ENCODE data around the gene FKBP2.

FKBP2 gene

DNA sequence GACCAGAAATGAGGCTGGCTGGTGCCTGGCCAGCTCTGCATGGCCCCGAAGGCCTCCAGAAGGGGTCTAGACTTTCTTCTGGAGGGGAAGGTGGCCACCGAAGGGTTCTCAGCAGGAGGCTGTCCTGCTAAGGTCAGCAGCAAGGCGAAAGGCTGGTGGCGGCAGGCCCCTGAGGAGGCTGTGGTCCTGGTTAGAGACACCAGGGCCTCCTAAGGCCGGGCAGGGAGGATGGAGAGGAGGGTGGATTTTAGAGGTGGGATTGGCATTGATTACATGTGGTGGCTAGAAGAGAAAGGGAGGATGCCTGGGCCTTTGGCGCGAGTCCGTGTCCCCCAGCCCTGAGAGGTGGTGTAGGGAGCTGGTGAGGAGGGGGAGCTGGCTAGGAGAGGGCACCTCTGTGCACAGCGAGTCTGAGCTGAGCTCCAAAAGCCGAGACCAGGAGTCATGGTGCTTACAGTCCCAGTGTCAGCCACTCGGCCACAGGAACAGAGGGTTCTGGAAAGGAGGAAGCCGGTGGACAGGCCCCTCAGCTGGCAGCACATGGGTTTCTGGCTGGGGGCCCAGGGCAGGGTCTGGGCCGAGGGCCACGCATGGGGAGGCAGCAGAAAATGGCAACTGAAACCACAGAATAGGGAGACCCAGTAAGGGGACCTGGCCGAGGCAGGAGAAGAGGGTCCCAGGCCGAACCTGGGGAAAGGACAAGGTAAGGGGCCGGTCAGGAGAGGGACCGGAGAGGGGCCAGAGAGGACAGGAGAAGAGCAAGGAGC is 31.9 kb upstream of the FKBP2 start:
- no peak for DNase-seq (ENCODE audit: low read depth)
- H3K4me3 ChIP-seq (replicated peaks; ENCODE audit: low read depth, low read length), result no peak overlapping the region
- TF ChIP-seq, protein P1, sequence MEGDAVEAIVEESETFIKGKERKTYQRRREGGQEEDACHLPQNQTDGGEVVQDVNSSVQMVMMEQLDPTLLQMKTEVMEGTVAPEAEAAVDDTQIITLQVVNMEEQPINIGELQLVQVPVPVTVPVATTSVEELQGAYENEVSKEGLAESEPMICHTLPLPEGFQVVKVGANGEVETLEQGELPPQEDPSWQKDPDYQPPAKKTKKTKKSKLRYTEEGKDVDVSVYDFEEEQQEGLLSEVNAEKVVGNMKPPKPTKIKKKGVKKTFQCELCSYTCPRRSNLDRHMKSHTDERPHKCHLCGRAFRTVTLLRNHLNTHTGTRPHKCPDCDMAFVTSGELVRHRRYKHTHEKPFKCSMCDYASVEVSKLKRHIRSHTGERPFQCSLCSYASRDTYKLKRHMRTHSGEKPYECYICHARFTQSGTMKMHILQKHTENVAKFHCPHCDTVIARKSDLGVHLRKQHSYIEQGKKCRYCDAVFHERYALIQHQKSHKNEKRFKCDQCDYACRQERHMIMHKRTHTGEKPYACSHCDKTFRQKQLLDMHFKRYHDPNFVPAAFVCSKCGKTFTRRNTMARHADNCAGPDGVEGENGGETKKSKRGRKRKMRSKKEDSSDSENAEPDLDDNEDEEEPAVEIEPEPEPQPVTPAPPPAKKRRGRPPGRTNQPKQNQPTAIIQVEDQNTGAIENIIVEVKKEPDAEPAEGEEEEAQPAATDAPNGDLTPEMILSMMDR (IDR thresholded peaks at IDR 0.05; ENCODE audit: low read length, missing control alignments), result no peak

DNA sequence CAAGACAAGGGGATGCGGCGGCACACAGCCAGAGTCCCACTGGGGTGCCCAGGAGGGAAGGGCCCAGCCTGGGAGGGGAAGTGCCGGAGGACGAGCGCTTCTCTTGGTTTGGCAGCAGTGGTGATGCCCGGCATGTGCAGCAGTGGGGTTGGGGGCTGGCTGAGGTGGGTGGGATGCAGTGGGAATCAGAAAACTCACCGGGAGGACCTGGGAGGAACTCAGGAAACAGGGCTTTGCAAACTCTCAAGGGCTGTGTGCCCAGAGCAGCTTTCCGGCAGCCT is 31.4 kb upstream of the FKBP2 start:
- TF ChIP-seq, protein P1 (IDR thresholded peaks at IDR 0.05; ENCODE audit: low read length, missing control alignments), result no peak
- DNase-seq (ENCODE audit: low read depth), result no peak
- no peak overlapping the region for H3K4me3 ChIP-seq (replicated peaks; ENCODE audit: low read depth, low read length)

DNA sequence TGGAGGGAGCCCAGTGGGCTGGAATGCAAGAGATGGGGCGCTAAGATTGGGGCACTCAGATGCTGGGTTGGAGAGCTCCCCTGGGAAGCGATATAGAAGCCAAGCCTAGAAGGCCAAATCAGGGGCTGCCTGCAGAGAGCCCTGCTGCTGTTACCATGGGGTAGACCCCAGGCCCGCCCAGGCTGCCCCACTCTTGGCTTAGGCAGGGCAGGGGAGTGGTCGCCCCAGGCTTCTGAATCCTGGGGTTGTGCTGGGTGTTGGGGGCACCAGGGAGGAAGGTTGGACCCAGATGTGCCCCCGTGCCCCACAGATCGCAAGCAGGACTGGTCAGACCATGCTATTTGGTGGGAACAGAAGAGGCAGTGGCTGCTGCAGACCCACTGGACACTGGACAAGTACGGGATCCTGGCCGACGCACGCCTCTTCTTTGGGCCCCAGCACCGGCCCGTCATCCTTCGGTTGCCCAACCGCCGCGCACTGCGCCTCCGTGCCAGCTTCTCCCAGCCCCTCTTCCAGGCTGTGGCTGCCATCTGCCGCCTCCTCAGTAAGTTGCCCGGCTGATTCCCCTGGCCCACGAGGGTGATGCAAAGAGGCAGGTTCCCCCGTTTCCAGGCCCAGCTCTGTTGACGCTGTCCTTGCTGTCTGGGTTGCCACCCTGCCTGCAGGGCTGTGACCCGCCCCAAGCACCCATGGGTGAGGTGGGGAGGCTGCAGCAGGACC is 30.4 kb upstream of the FKBP2 start:
- H3K4me3 ChIP-seq (replicated peaks; ENCODE audit: low read depth, low read length), result no peak overlapping the region
- TF ChIP-seq, protein P1 (IDR thresholded peaks at IDR 0.05; ENCODE audit: low read length, missing control alignments), result no peak
- no peak for DNase-seq (ENCODE audit: low read depth)

DNA sequence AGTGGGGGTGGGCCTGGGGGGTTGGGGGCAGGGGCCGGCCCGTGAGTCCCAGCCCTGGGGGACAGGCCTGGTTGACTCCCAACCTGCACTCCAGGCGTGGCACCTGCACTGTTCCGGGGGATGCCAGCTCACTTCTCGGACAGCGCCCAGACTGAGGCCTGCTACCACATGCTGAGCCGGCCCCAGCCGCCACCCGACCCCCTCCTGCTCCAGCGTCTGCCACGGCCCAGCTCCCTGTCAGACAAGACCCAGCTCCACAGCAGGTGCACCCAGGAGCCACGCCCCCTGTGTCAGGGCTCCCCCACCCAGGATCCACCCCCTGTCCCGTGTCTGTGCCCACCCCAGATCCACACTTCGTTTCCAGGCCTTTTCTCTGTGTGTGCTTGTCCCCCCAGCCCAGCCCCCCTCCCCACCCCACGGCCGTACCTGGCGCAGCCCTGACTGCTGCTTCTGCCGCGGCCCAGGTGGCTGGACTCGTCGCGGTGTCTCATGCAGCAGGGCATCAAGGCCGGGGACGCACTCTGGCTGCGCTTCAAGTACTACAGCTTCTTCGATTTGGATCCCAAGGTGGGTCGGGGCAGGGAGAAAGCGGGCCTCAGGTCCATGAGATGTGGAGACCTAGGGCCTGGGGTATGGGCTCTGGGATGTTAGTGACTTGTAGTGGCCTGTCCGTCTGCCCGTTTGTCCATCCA is 29.6 kb upstream of the FKBP2 start:
- DNase-seq (ENCODE audit: low read depth), result no peak
- no peak overlapping the region for H3K4me3 ChIP-seq (replicated peaks; ENCODE audit: low read depth, low read length)
- TF ChIP-seq, protein P1 (IDR thresholded peaks at IDR 0.05; ENCODE audit: low read length, missing control alignments), result no peak

DNA sequence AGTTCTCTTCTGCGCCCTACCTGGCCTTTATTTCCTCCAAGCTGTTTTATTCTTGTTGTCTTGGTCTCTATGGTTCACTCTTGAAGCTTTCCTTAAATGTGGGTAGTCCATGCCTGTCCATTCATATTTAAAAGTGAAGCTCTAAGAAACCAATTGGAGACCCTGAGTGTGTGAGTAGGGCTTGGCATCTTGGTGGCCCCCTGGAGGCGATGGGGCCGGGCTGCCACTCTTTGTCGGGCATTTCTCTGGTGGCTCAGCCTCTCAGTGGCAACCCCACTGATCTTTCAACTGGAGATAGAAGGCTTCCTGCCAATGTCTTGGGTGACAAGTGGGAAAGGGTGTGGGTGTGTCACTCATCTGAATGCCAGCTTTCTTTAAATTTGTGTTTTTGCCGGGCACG is 24.0 kb upstream of the FKBP2 start:
- no peak overlapping the region for H3K4me3 ChIP-seq (replicated peaks; ENCODE audit: low read depth, low read length)
- no peak for DNase-seq (ENCODE audit: low read depth)
- TF ChIP-seq, protein P1 (IDR thresholded peaks at IDR 0.05; ENCODE audit: low read length, missing control alignments), result no peak

DNA sequence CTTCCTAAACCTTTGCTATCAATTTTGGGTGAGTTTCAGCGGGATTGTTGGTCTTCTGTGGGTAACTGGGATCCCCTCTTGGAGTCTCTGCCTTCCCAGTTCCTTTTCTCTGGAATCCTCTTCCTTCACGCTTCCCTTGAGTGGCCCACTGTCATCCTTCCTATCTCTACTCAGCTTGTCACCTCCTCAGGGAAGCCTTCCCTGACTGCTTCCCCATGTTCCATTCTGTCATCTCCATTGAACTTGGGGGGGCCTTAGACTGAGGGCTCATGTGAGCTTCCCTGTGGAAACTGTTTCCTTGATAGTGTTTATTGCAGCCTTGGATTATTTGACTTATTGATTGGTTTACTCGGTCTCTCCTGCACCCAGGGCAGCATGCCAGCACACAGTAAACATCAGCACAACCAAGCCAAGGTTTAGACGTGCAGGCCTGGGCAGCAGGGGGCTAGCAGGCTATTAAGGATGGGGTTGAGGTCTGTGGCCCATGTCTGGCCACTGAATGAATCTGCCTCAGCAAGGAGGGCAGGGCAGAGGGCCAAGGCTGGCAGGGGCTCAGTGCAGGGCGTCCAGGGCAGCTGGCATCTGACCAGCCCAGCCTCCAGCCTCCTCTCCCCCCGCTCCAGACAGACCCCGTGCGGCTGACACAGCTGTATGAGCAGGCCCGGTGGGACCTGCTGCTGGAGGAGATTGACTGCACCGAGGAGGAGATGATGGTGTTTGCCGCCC is 22.1 kb upstream of the FKBP2 start:
- TF ChIP-seq, protein P1 (IDR thresholded peaks at IDR 0.05; ENCODE audit: low read length, missing control alignments), result no peak
- no peak for DNase-seq (ENCODE audit: low read depth)
- H3K4me3 ChIP-seq (replicated peaks; ENCODE audit: low read depth, low read length), result no peak overlapping the region
